Erythroblast (primary cell): ENCODE measurements around the gene LRRC8A.

ENCODE experiments used
- DNase-seq, 2 experiments: peaks; one replicate each; lab custom pipeline; 2025; lab: John Stamatoyannopoulos, UW
- GATA1 ChIP-seq: IDR thresholded peaks from 2 replicates; pipeline ENCODE4 v1.6.1; 2011; ENCODE audit warnings: low read depth, mild to moderate bottlenecking, control low read depth, low read length, moderate library complexity
- POLR2A ChIP-seq: IDR thresholded peaks from 2 replicates; pipeline ENCODE4 v1.6.1; 2011; ENCODE audit warnings: mild to moderate bottlenecking, low read length

Gene LRRC8A

DNA sequence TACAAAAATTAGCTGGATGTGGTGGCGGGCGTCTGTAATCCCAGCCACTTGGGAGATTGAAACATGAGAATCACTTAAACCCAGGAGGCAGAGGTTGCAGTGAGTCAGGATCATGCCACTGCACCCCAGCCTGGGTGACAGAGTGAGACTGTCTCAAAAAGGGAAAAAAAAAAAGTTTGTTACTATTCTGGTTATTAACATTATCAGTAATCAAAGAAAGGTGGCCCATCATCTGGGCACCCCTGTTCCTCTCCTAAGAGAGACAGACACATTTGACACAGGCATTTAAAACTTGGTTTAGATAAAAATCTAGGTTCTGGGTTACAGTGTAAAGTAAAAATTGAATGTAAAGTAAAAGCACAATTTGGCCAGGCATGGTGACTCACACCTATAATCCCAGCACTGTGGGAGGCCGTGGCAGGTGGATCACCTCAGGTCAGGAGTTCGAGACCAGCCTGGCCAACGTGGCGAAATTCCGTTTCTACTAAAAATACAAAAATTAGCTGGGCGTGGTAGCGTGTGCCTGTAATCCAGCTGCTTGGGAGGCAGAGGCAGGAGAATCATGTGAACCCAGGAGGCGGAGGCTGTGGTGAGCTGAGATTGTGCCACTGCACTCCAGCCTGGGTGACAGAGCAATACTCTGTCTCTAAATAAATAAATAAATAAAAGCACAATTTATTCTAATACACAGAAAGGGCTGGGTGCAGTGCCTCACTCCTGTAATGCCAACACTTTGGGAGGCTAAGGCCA, 22.1 kb downstream of the LRRC8A start:
- DNase-seq, result no peak
- TF ChIP-seq POLR2A, result no peak
- TF ChIP-seq GATA1, result no peak

DNA sequence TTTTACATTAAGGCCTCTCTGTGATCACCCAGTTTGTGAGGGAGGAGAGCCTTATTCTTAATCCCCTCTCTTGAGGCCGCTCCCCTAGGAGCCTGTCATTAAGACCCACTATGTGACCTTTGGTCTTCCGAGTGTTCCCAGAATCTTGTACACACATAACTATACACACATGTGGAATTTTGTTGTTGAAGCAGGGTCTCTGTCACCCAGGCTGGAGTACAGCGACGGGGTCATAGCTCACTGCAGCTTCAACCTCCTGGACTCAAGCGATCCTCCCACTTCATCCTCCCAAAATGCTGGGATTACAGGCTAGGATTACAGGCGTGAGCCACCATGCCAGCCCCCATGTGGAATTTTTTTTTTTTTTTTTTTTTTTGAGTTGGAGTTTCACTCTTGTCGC, 24.0 kb downstream of the LRRC8A start:
- no peak for TF ChIP-seq POLR2A
- TF ChIP-seq GATA1, result no peak
- no peak for DNase-seq

- no peak for TF ChIP-seq POLR2A
- no peak for TF ChIP-seq GATA1
- no peak for DNase-seq
These were observed 24.8 kb downstream of the LRRC8A start for GRCh38 chr9:128906741-128907140.

DNA sequence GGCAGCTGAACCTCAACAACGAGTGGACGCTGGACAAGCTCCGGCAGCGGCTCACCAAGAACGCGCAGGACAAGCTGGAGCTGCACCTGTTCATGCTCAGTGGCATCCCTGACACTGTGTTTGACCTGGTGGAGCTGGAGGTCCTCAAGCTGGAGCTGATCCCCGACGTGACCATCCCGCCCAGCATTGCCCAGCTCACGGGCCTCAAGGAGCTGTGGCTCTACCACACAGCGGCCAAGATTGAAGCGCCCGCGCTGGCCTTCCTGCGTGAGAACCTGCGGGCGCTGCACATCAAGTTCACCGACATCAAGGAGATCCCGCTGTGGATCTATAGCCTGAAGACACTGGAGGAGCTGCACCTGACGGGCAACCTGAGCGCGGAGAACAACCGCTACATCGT, 26.4 kb downstream of the LRRC8A start:
- no peak for DNase-seq
- TF ChIP-seq POLR2A (no peak), GATA1 (no peak)

DNA sequence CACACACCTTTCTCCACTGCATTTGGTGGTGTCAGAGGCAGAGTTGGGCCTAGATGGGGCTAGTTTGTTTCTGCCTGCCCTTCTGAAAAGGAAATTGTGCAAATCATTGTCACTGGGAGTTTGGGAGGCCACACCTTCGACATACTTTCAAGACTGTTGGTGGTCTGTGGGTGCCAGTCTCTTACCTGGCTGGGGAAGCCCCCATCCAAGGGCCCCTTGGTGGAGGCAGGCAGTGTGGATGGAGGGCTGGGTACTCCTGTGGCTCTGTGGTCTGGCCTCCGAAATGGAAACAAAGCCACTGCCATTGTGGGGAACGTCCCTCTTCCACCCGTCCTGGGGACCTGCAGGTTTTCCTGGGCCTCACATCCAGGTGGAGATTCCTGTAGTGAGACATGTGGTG, 27.9 kb downstream of the LRRC8A start:
- TF ChIP-seq POLR2A, result no peak
- TF ChIP-seq GATA1, result no peak
- DNase-seq, result no peak

DNA sequence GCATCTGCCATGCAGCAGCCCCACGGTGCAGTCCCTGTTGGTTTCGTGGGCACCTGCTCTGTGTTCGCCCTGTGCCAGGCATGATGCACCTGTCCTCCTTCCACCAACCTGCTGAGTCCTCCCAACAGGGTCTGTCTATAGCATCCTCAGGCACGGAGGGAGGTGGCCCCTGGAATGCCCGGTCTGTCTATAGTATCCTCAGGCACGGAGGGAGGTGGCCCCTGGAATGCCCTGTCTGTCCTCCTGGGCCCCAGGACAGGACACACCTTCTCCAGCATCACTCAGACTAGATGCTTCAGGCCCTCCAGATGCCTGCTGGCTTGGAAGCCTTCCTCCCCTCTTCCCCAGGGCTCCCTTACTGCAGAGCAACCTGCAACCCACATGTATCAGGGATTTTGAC, 29.0 kb downstream of the LRRC8A start:
- TF ChIP-seq GATA1 (no peak), POLR2A (no peak)
- DNase-seq, result no peak

DNA sequence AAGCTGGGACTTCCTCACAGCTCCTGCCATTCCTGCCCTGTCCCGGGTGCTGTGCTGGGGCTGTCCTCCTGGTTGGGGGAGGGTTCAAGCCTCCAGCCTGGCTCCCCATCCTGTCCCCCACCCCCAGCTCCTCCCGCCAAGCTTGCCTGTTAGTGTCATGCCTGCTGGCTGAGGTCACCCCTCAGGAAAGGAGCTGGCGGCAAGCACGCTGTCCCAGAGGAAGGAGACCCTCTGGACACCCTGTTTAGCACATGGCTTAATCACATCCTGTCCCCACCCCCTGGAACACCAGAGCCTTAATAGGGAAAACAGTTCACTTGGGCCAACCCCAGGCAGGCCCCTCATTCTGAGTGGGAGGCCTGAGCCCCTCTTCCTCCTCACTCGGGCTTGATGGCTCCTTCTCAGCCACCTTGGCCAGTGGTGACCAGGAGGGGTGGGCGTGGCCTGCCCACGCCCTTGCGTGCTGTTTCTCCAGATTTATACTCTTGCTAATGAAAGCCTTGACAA, 29.6 kb downstream of the LRRC8A start:
- DNase-seq, result no peak
- no peak for TF ChIP-seq POLR2A
- TF ChIP-seq GATA1, result no peak

DNA sequence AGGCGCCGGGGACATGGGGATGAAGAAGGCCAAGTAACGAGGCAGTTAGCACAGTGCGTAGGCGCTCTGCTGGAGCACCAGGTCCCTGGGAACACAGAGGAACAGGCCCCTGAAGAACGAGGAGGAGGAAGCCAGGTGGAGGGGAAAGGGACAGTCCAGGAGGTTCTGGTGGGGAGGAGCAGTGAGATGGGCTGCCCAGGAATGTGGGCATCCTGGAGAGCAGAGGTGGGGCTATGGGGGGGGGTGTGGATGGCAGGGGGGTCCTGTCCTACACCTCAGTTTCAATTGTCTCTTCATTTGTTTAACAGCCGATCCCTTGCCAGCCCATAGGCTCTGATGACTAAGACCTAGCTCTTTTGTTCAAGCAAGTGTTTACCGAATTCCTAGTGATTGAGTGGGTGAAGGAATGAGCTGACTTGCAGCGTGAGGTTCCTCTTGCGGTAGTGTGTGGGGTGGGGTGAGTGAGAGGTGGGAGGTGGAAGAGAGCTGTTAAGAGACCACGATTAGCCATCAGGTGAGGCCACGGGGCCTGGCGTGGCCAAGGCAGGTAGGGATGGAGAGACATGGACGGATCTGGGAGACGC, 30.4 kb downstream of the LRRC8A start:
- TF ChIP-seq POLR2A (no peak), GATA1 (no peak)
- DNase-seq, result no peak

DNA sequence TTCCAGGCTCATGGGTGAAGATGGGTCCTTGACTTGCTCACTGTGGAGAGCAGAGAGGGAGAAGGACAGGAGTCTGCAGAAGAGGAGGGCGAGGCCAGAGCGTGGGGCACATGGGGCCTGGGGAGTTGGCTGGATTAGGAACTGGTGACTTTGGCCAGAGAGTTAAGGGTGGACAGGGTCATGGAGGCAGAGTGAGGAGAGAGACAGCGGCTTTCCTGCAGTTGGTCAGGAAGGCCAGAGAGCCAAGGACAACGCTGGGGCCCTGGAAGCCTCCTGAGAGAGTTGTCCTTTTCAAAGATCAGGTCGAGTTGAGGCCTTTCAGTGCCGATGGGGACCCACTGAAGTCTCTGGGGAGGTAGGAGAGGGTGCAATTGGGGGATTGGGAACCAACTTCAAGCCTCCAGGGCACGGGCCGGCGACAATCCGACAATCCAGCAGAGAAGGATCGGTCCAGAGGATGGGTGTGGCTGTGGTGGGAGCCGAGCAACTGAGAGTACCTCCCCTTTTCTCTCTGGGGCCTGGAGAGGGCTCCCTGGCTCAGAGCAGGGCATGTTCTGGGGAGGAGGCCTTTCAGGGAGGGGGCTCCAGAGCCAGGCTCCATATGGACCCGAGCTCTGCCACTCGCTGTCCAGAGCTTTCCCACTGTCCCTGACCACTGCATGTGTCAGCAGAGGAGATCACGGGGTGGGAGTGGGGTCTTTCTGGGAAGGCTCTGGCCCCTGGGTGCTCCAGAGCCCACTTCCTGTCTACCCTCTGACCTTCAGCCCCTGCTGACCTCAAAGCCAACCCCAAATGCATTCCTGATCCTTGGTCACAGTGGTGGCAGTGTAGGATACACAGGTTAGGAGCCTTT, 31.3 kb downstream of the LRRC8A start:
- DNase-seq, result no peak
- no peak for TF ChIP-seq GATA1

DNA sequence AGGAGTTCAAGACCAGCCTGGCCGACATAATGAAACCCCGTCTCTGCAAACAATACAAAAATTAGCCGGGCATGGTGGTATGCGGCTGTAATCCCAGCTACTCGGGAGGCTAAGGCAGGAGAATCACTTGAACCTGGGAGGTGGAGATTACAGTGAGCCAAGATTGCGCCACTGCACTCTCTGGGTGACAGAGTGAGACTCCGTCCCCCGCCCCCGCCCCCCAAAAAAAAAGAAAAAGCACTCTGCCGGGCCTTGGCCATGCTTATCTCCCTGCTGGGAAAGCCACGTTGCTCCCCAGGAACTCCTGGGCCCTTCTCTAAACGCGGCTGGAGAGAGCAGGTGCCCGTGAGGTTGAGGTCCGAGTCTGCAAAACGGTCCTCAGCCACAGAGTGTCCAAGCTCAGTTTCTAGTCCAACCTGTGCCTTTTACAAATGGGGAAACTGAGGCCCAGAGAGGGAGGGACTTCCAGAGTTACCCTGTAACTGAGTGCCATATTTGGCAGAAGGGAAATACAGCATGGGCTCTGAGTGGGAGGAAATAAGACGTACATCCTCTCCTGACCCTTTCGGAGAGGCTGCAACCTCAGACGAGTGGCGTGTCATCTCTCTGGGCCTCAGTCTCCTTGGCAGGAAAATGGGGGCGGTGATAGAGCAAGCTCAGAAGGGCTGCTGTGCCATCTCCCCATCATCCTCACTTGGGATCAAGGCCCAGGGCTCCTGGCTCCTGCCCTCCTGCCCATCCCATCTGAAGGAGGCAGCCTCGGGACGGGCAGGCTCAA, 32.3 kb downstream of the LRRC8A start:
- DNase-seq, result no peak
- TF ChIP-seq GATA1 (no peak), POLR2A (no peak)

GRCh38 chr9:128916204-128916603, 34.3 kb downstream of the LRRC8A start:
- no peak for TF ChIP-seq POLR2A
- no peak for TF ChIP-seq GATA1
- DNase-seq, result no peak

DNA sequence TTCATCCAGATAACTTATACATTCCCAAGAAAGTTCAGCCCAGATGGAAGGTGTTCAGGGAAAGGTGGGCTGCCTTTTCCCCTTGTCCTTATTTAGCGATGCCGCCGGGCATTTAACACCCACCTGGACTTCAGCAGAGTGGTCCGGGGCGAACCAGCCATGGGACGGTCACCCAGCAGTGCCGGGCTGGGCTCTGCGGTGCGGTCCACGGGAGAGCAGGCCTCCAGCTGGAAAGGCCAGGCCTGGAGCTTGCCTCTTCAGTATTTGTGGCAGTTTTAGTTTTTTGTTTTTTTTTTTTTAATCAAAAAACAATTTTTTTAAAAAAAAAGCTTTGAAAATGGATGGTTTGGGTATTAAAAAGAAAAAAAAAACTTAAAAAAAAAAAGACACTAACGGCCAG, 34.8 kb downstream of the LRRC8A start:
- DNase-seq, result no peak
- TF ChIP-seq GATA1 (no peak), POLR2A (no peak)

DNA sequence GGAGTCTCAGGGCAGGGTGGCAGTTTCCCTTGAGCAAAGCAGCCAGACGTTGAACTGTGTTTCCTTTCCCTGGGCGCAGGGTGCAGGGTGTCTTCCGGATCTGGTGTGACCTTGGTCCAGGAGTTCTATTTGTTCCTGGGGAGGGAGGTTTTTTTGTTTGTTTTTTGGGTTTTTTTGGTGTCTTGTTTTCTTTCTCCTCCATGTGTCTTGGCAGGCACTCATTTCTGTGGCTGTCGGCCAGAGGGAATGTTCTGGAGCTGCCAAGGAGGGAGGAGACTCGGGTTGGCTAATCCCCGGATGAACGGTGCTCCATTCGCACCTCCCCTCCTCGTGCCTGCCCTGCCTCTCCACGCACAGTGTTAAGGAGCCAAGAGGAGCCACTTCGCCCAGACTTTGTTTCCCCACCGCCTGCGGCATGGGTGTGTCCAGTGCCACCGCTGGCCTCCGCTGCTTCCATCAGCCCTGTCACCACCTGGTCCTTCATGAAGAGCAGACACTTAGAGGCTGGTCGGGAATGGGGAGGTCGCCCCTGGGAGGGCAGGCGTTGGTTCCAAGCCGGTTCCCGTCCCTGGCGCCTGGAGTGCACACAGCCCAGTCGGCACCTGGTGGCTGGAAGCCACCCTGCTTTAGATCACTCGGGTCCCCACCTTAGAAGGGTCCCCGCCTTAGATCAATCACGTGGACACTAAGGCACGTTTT, 35.4 kb downstream of the LRRC8A start:
- TF ChIP-seq POLR2A, result no peak
- no peak for TF ChIP-seq GATA1
- DNase-seq, result no peak
